ENCODE measurements around the gene TXNDC11. TPM values are rescaled to one million over a fixed set of nuclear protein-coding genes. Genes with fewer than 3 reads are reported as not detected.

Gene TXNDC11
- total and polyA plus RNA-seq, 2 experiments from 2014 or later = 6.8 to 12.0 TPM

GRCh38 chr16:11699234-11699894 is 43.3 kb downstream of the TXNDC11 start (continued):
- TF ChIP-seq ETS1 (IDR thresholded peaks at IDR 0.05) (no peak), JUNB (IDR thresholded peaks at IDR 0.05; ENCODE audit: unreplicated experiment) (no peak), CTCF (conservative IDR thresholded peaks at IDR 0.05; ENCODE audit: low read depth in 2 of 2) (no peak), NANOG (IDR thresholded peaks at IDR 0.05; ENCODE audit: borderline replicate concordance) (no peak), POLR2AphosphoS5 (IDR thresholded peaks at IDR 0.05; ENCODE audit: low read depth) (no peak)
- TF ChIP-seq, protein P1, sequence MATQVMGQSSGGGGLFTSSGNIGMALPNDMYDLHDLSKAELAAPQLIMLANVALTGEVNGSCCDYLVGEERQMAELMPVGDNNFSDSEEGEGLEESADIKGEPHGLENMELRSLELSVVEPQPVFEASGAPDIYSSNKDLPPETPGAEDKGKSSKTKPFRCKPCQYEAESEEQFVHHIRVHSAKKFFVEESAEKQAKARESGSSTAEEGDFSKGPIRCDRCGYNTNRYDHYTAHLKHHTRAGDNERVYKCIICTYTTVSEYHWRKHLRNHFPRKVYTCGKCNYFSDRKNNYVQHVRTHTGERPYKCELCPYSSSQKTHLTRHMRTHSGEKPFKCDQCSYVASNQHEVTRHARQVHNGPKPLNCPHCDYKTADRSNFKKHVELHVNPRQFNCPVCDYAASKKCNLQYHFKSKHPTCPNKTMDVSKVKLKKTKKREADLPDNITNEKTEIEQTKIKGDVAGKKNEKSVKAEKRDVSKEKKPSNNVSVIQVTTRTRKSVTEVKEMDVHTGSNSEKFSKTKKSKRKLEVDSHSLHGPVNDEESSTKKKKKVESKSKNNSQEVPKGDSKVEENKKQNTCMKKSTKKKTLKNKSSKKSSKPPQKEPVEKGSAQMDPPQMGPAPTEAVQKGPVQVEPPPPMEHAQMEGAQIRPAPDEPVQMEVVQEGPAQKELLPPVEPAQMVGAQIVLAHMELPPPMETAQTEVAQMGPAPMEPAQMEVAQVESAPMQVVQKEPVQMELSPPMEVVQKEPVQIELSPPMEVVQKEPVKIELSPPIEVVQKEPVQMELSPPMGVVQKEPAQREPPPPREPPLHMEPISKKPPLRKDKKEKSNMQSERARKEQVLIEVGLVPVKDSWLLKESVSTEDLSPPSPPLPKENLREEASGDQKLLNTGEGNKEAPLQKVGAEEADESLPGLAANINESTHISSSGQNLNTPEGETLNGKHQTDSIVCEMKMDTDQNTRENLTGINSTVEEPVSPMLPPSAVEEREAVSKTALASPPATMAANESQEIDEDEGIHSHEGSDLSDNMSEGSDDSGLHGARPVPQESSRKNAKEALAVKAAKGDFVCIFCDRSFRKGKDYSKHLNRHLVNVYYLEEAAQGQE (IDR thresholded peaks at IDR 0.05; ENCODE audit: unreplicated experiment) = no peak

- Mint-ChIP-seq H3K27ac (no peak overlapping the region; the same call in 1 of the 2 replicates), H3K27me3 (ENCODE audit: insufficient read depth, low read depth, poor library complexity) (peaks cover 1% of the 10 kb centered on the region), H3K4me1 (no peaks in the 10 kb centered on the region), H3K4me3 (no peak overlapping the region), H3K9me3 (no peaks in the 10 kb centered on the region), H3K36me3 (ENCODE audit: low read depth) (peaks cover 5% of the 10 kb centered on the region; the same call in 2 of the 3 replicates)
- ATAC-seq = peak; percentile 29; the same call in 2 of the 3 replicates
- H3K9me2 ChIP-seq (ENCODE audit: insufficient read depth) = no peaks in the 10 kb centered on the region
- H4K20me1 ChIP-seq (replicated peaks; ENCODE audit: insufficient read depth) = no peaks in the 10 kb centered on the region; the same call in none of the 2 replicates
- no peak for DNase-seq (ENCODE audit: low spot score)
- no peak for TF ChIP-seq EZH2 (IDR thresholded peaks at IDR 0.05; ENCODE audit: low read depth, unreplicated experiment)
- peak; percentile 30 to 53; a peak in 3 of 4 replicates for TF ChIP-seq CTCF (conservative IDR thresholded peaks at IDR 0.05; ENCODE audit: low read depth in 2 of 2)
- H3K36me3 ChIP-seq (ENCODE audit: insufficient read depth) = peaks cover 5% of the 10 kb centered on the region; the same call in 1 of the 2 replicates
- no peaks in the 10 kb centered on the region for H3K79me2 ChIP-seq (replicated peaks; ENCODE audit: insufficient read depth)
- H3K4me2 ChIP-seq = no peak overlapping the region
- no peaks in the 10 kb centered on the region for H3F3A ChIP-seq (replicated peaks; ENCODE audit: low read depth)
- no peak overlapping the region for H3K4me3 ChIP-seq
- no peak overlapping the region for H2AFZ ChIP-seq
- peak overlapping the region; percentile 27; the same call in 1 of the 2 replicates for H3K27ac ChIP-seq (ENCODE audit: low read depth)
- H3K27me3 ChIP-seq (ENCODE audit: insufficient read depth) = no peaks in the 10 kb centered on the region
- H3K4me1 ChIP-seq (ENCODE audit: insufficient read depth) = no peaks in the 10 kb centered on the region
These were observed 44.4 kb downstream of the TXNDC11 start for GRCh38 chr16:11698271-11698689.
